Left kidney (tissue), 8 donors: ENCODE measurements around the gene XRCC5. TPM values are rescaled to one million over a fixed set of nuclear protein-coding genes. Genes with fewer than 3 reads are reported as not detected.
"Not testable (repeated sequence)": the region's sequence is repeated elsewhere in the genome, so short reads cannot be mapped to it uniquely, and the experiment has no call there.

ENCODE experiments used
- DNase-seq: peaks from one replicate; pipeline ENCODE4 v3.0.0-alpha.2; 2013
- long read RNA-seq, 8 donors: transcript quantifications; one replicate each; lab custom pipeline, GENCODE V29; 2026
- polyA plus RNA-seq: library from polyadenylated mRNA; unstranded; fragments of 120-200 nt; gene quantifications from one replicate; pipeline ENCODE4 v1.2.1, GENCODE V29; 2013; ENCODE audit not compliant: insufficient read length

The XRCC5 gene
- polyA plus RNA-seq, result 368 TPM
- long read RNA-seq, donor 1, transcript XRCC5-201 (21 exons, 3,428 nt), result major isoform, 40 of 213 reads
- long read RNA-seq, donor 1, transcript XRCC5-208 (3 exons, 610 nt), result minor isoform, 9 of 213 reads
- long read RNA-seq, donor 1, transcript XRCC5-209 (2 exons, 616 nt), result minor isoform, 6 of 213 reads
- long read RNA-seq, donor 1, partial matches to known transcripts, result 155 of 213 reads
- long read RNA-seq, donor 1, other reads (novel, unspliced or antisense), result 0 of 213 reads
- long read RNA-seq, donor 2, transcript XRCC5-208 (3 exons, 610 nt), result minor isoform, 12 of 389 reads
- long read RNA-seq, donor 2, transcript XRCC5-201 (21 exons, 3,428 nt), result major isoform, 50 of 389 reads
- long read RNA-seq, donor 2, transcript XRCC5-209 (2 exons, 616 nt), result minor isoform, 15 of 389 reads
- long read RNA-seq, donor 2, partial matches to known transcripts, result 307 of 389 reads
- long read RNA-seq, donor 2, other reads (novel, unspliced or antisense), result 0 of 389 reads
- long read RNA-seq, donor 3, transcript XRCC5-209 (2 exons, 616 nt), result minor isoform, 9 of 178 reads
- long read RNA-seq, donor 3, transcript XRCC5-208 (3 exons, 610 nt), result minor isoform, 6 of 178 reads
- long read RNA-seq, donor 3, transcript XRCC5-201 (21 exons, 3,428 nt), result major isoform, 39 of 178 reads
- long read RNA-seq, donor 3, partial matches to known transcripts, result 123 of 178 reads
- long read RNA-seq, donor 3, other reads (novel, unspliced or antisense), result 0 of 178 reads
- long read RNA-seq, donor 4, transcript XRCC5-209 (2 exons, 616 nt), result major isoform, 5 of 67 reads
- long read RNA-seq, donor 4, partial matches to known transcripts, result 57 of 67 reads
- long read RNA-seq, donor 4, other reads (novel, unspliced or antisense), result 0 of 67 reads
- long read RNA-seq, donor 5, transcript XRCC5-209 (2 exons, 616 nt), result minor isoform, 23 of 247 reads
- long read RNA-seq, donor 5, transcript XRCC5-208 (3 exons, 610 nt), result minor isoform, 6 of 247 reads
- long read RNA-seq, donor 5, transcript XRCC5-201 (21 exons, 3,428 nt), result major isoform, 97 of 247 reads
- long read RNA-seq, donor 5, partial matches to known transcripts, result 120 of 247 reads
- long read RNA-seq, donor 5, other reads (novel, unspliced or antisense), result 0 of 247 reads
- long read RNA-seq, donor 6, transcript XRCC5-209 (2 exons, 616 nt), result minor isoform, 10 of 266 reads
- long read RNA-seq, donor 6, transcript XRCC5-208 (3 exons, 610 nt), result minor isoform, 10 of 266 reads
- long read RNA-seq, donor 6, transcript XRCC5-201 (21 exons, 3,428 nt), result major isoform, 37 of 266 reads
- long read RNA-seq, donor 6, partial matches to known transcripts, result 207 of 266 reads
- long read RNA-seq, donor 6, other reads (novel, unspliced or antisense), result 0 of 266 reads
- long read RNA-seq, donor 7, transcript XRCC5-208 (3 exons, 610 nt), result minor isoform, 10 of 302 reads
- long read RNA-seq, donor 7, transcript XRCC5-209 (2 exons, 616 nt), result minor isoform, 15 of 302 reads
- long read RNA-seq, donor 7, transcript XRCC5-201 (21 exons, 3,428 nt), result major isoform, 58 of 302 reads
- long read RNA-seq, donor 7, partial matches to known transcripts, result 215 of 302 reads
- long read RNA-seq, donor 7, other reads (novel, unspliced or antisense), result 0 of 302 reads
- long read RNA-seq, donor 8, transcript XRCC5-201 (21 exons, 3,428 nt), result major isoform, 27 of 79 reads
- long read RNA-seq, donor 8, transcript XRCC5-209 (2 exons, 616 nt), result minor isoform, 6 of 79 reads
- long read RNA-seq, donor 8, partial matches to known transcripts, result 44 of 79 reads
- long read RNA-seq, donor 8, other reads (novel, unspliced or antisense), result 0 of 79 reads

- DNase-seq, result peak; percentile 95
Measured at GRCh38 chr2:216108967-216109921, at the start of gene XRCC5. XRCC5 (plus strand) TSS chr2:216109348; CDS start chr2:216109437, 89 bp downstream.

- DNase-seq, result no peak
Measured at GRCh38 chr2:216064014-216064630, 45.0 kb upstream of the XRCC5 start.

GRCh38 chr2:216064665-216065064, 44.5 kb upstream of the XRCC5 start:
- no peak for DNase-seq

GRCh38 chr2:216066230-216066629, 42.9 kb upstream of the XRCC5 start:
- no peak for DNase-seq

- no peak for DNase-seq
Measured at GRCh38 chr2:216069028-216069427, 40.1 kb upstream of the XRCC5 start.

GRCh38 chr2:216070195-216070594, 39.0 kb upstream of the XRCC5 start:
- DNase-seq, result no peak

GRCh38 chr2:216071111-216071851, 37.9 kb upstream of the XRCC5 start:
- DNase-seq, result no peak

- no peak for DNase-seq
Measured at GRCh38 chr2:216072473-216072872, 36.7 kb upstream of the XRCC5 start.

GRCh38 chr2:216073773-216074172, 35.4 kb upstream of the XRCC5 start:
- no peak for DNase-seq

- no peak for DNase-seq
Measured at GRCh38 chr2:216074380-216074779, 34.8 kb upstream of the XRCC5 start.

GRCh38 chr2:216074794-216075193, 34.4 kb upstream of the XRCC5 start:
- no peak for DNase-seq

- DNase-seq, result no peak
Measured at GRCh38 chr2:216075510-216076485, 33.4 kb upstream of the XRCC5 start.

- no peak for DNase-seq
Measured at GRCh38 chr2:216078776-216079175, 30.4 kb upstream of the XRCC5 start.

- not testable (repeated sequence) for DNase-seq
Measured at GRCh38 chr2:216080048-216080447, 29.1 kb upstream of the XRCC5 start.

- no peak for DNase-seq
Measured at GRCh38 chr2:216081012-216081411, 28.1 kb upstream of the XRCC5 start.

- peak; percentile 76 for DNase-seq
Measured at GRCh38 chr2:216081487-216082116, 27.5 kb upstream of the XRCC5 start, which contains the start of the genes PECR and TMEM169. PECR (minus strand) TSS chr2:216081809; CDS start chr2:216081741, 68 bp downstream. TMEM169 (plus strand) TSS chr2:216081919; CDS start chr2:216095964, 14,045 bp downstream.
